HUES6 (cell line): ENCODE data around the gene PADI1.

Experiments
- H3K27ac ChIP-seq: 2 replicates; pipeline ENCODE4 v1.7.0; 2013; ENCODE audit warnings: low read depth, mild to moderate bottlenecking, low read length, inconsistent platforms
- H3K27me3 ChIP-seq: 2 replicates; pipeline ENCODE4 v1.6.1; 2013; ENCODE audit warnings: low read length; ENCODE audit not compliant: control insufficient read depth, insufficient read depth
- H3K36me3 ChIP-seq: 2 replicates; pipeline ENCODE4 v1.6.1; 2013; ENCODE audit warnings: low read length; ENCODE audit not compliant: control insufficient read depth, insufficient read depth
- H3K4me1 ChIP-seq: 2 replicates; pipeline ENCODE4 v1.6.1; 2013; ENCODE audit warnings: low read length; ENCODE audit not compliant: control insufficient read depth, insufficient read depth
- H3K4me3 ChIP-seq: 2 replicates; pipeline ENCODE4 v1.5.1; 2013; ENCODE audit warnings: low read depth, low read length
- H3K9ac ChIP-seq: one replicate; pipeline ENCODE4 v1.6.1; 2013; ENCODE audit warnings: mild to moderate bottlenecking, low read length
- H3K9me3 ChIP-seq: 2 replicates; pipeline ENCODE4 v1.6.1; 2013; ENCODE audit warnings: low read depth, low read length; ENCODE audit not compliant: control insufficient read depth, insufficient read depth

PADI1 gene

GRCh38 chr1:17211377-17211776, 6.4 kb downstream of the PADI1 start:
- no peaks in the 10 kb centered on the region for H3K27me3 ChIP-seq
- no peak overlapping the region for H3K9ac ChIP-seq
- H3K4me1 ChIP-seq, result peaks cover 38% of the 10 kb centered on the region
- no peaks in the 10 kb centered on the region for H3K9me3 ChIP-seq
- no peak overlapping the region for H3K27ac ChIP-seq
- no peaks in the 10 kb centered on the region for H3K36me3 ChIP-seq
- no peak overlapping the region for H3K4me3 ChIP-seq

- H3K36me3 ChIP-seq, result no peaks in the 10 kb centered on the region
- no peak overlapping the region for H3K4me3 ChIP-seq
- no peaks in the 10 kb centered on the region for H3K27me3 ChIP-seq
- H3K4me1 ChIP-seq, result peaks cover 38% of the 10 kb centered on the region
- H3K27ac ChIP-seq, result no peak overlapping the region
- no peaks in the 10 kb centered on the region for H3K9me3 ChIP-seq
- no peak overlapping the region for H3K9ac ChIP-seq
Measured at GRCh38 chr1:17212009-17212408, 7.1 kb downstream of the PADI1 start.

- no peaks in the 10 kb centered on the region for H3K36me3 ChIP-seq
- no peak overlapping the region for H3K4me3 ChIP-seq
- no peaks in the 10 kb centered on the region for H3K27me3 ChIP-seq
- no peaks in the 10 kb centered on the region for H3K9me3 ChIP-seq
- no peak overlapping the region for H3K9ac ChIP-seq
- no peak overlapping the region for H3K27ac ChIP-seq
- peaks cover 36% of the 10 kb centered on the region for H3K4me1 ChIP-seq
Measured at GRCh38 chr1:17212487-17213121, 7.7 kb downstream of the PADI1 start.

- H3K4me3 ChIP-seq, result no peak overlapping the region
- no peak overlapping the region for H3K9ac ChIP-seq
- no peaks in the 10 kb centered on the region for H3K27me3 ChIP-seq
- peaks cover 31% of the 10 kb centered on the region for H3K4me1 ChIP-seq
- no peaks in the 10 kb centered on the region for H3K36me3 ChIP-seq
- H3K9me3 ChIP-seq, result no peaks in the 10 kb centered on the region
- H3K27ac ChIP-seq, result no peak overlapping the region
Measured at GRCh38 chr1:17213148-17213781, 8.3 kb downstream of the PADI1 start.

- H3K4me1 ChIP-seq, result peaks cover 31% of the 10 kb centered on the region
- H3K36me3 ChIP-seq, result no peaks in the 10 kb centered on the region
- H3K4me3 ChIP-seq, result no peak overlapping the region
- H3K9ac ChIP-seq, result no peak overlapping the region
- peaks cover 2% of the 10 kb centered on the region for H3K27me3 ChIP-seq
- H3K27ac ChIP-seq, result no peak overlapping the region
- no peaks in the 10 kb centered on the region for H3K9me3 ChIP-seq
Measured at GRCh38 chr1:17213782-17214148, 8.8 kb downstream of the PADI1 start.

GRCh38 chr1:17214876-17215544, 10.1 kb downstream of the PADI1 start:
- Histone ChIP-seq H3K27me3 (peaks cover 4% of the 10 kb centered on the region), H3K27ac (no peak overlapping the region), H3K36me3 (no peaks in the 10 kb centered on the region), H3K9me3 (no peaks in the 10 kb centered on the region), H3K9ac (no peak overlapping the region), H3K4me3 (no peak overlapping the region), H3K4me1 (peaks cover 28% of the 10 kb centered on the region)

GRCh38 chr1:17215545-17215890, 10.6 kb downstream of the PADI1 start:
- no peaks in the 10 kb centered on the region for H3K36me3 ChIP-seq
- H3K4me1 ChIP-seq, result peaks cover 28% of the 10 kb centered on the region
- no peaks in the 10 kb centered on the region for H3K9me3 ChIP-seq
- no peak overlapping the region for H3K9ac ChIP-seq
- no peak overlapping the region for H3K27ac ChIP-seq
- H3K27me3 ChIP-seq, result peaks cover 4% of the 10 kb centered on the region
- no peak overlapping the region for H3K4me3 ChIP-seq

GRCh38 chr1:17216078-17216477, 11.2 kb downstream of the PADI1 start:
- Histone ChIP-seq H3K36me3 (no peaks in the 10 kb centered on the region), H3K27ac (no peak overlapping the region), H3K9me3 (no peaks in the 10 kb centered on the region), H3K4me3 (no peak overlapping the region), H3K4me1 (peaks cover 28% of the 10 kb centered on the region), H3K27me3 (peaks cover 4% of the 10 kb centered on the region), H3K9ac (no peak overlapping the region)

GRCh38 chr1:17217607-17218006, 12.7 kb downstream of the PADI1 start:
- Histone ChIP-seq H3K27me3 (peaks cover 7% of the 10 kb centered on the region), H3K4me1 (peaks cover 27% of the 10 kb centered on the region), H3K9ac (no peak overlapping the region), H3K4me3 (no peak overlapping the region), H3K9me3 (no peaks in the 10 kb centered on the region), H3K36me3 (no peaks in the 10 kb centered on the region), H3K27ac (no peak overlapping the region)

GRCh38 chr1:17218939-17219338, 14.0 kb downstream of the PADI1 start:
- H3K27ac ChIP-seq, result no peak overlapping the region
- H3K4me3 ChIP-seq, result no peak overlapping the region
- H3K9ac ChIP-seq, result no peak overlapping the region
- H3K9me3 ChIP-seq, result no peaks in the 10 kb centered on the region
- peaks cover 15% of the 10 kb centered on the region for H3K4me1 ChIP-seq
- no peaks in the 10 kb centered on the region for H3K36me3 ChIP-seq
- peaks cover 8% of the 10 kb centered on the region for H3K27me3 ChIP-seq

- H3K4me3 ChIP-seq, result no peak overlapping the region
- no peaks in the 10 kb centered on the region for H3K36me3 ChIP-seq
- H3K27ac ChIP-seq, result no peak overlapping the region
- H3K27me3 ChIP-seq, result peaks cover 8% of the 10 kb centered on the region
- no peaks in the 10 kb centered on the region for H3K9me3 ChIP-seq
- H3K4me1 ChIP-seq, result peaks cover 6% of the 10 kb centered on the region; the same call in 1 of the 2 replicates
- H3K9ac ChIP-seq, result no peak overlapping the region
Measured at GRCh38 chr1:17220287-17220686, 15.4 kb downstream of the PADI1 start.
